ACC112 (cell line): ENCODE results near the gene VRTN.

Source experiments
- H2AFZ ChIP-seq: fragments of 200-600 bp; sonication (generic); one replicate; pipeline ENCODE4 v1.6.0; 2017; ENCODE audit warnings: antibody characterized with exemption, low read length; ENCODE audit not compliant: unreplicated experiment
- H3K27ac ChIP-seq: fragments of 200-600 bp; sonication (generic); 2 replicates; pipeline ENCODE4 v1.5.1; 2014; ENCODE audit warnings: low read depth, mild to moderate bottlenecking, antibody characterized with exemption, low read length, moderate library complexity
- H3K27me3 ChIP-seq: fragments of 200-600 bp; sonication (generic); 2 replicates; pipeline ENCODE4 v1.6.1; 2014; ENCODE audit warnings: mild to moderate bottlenecking, antibody characterized with exemption, low read length, moderate library complexity, mixed read lengths; ENCODE audit not compliant: insufficient read depth
- H3K36me3 ChIP-seq: fragments of 200-600 bp; sonication (generic); 2 replicates; pipeline ENCODE4 v1.6.1; 2016; ENCODE audit warnings: mild to moderate bottlenecking, antibody characterized with exemption, low read length, moderate library complexity, mixed read lengths; ENCODE audit not compliant: insufficient read depth
- H3K4me1 ChIP-seq: fragments of 200-600 bp; sonication (generic); one replicate; pipeline ENCODE4 v1.6.1; 2016; ENCODE audit warnings: low read length, mixed read lengths; ENCODE audit not compliant: insufficient read depth, unreplicated experiment, control insufficient read depth
- H3K4me3 ChIP-seq: fragments of 200-600 bp; sonication (generic); 2 replicates; pipeline ENCODE4 v1.5.1; 2014; ENCODE audit warnings: mild to moderate bottlenecking, low read depth, low read length
- H3K79me2 ChIP-seq: fragments of 200-600 bp; sonication (generic); one replicate; pipeline ENCODE4 v1.6.0; 2016; ENCODE audit warnings: low read length; ENCODE audit not compliant: control insufficient read depth, unreplicated experiment, insufficient read depth

Gene VRTN

GRCh38 chr14:74407021-74407800, 58.9 kb downstream of the VRTN start:
- Histone ChIP-seq H2AFZ (no peak overlapping the region), H3K27me3 (peaks cover 66% of the 10 kb centered on the region), H3K27ac (no peak overlapping the region), H3K79me2 (no peaks in the 10 kb centered on the region), H3K4me1 (no peaks in the 10 kb centered on the region), H3K36me3 (no peaks in the 10 kb centered on the region), H3K4me3 (no peak overlapping the region)

DNA sequence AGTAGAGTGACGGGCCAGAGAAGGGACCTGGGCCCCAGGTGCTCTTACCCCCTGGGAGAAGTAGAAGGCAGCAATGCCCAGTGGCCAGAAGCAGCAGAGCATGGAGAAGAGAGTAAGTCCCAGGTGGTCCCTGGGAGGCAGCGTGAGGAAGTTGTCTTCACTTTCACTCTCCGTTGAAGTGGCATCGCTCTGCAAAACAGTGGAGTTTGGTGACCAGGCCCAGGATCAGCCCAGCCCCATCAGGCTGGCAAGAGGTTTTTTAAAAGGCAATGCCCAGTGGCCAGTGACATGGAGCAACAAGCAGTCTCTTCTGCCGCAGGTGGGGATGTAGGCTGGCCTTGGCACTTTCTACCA, 59.5 kb downstream of the VRTN start:
- Histone ChIP-seq H3K27me3 (peaks cover 71% of the 10 kb centered on the region), H3K4me3 (no peak overlapping the region), H3K27ac (no peak overlapping the region), H3K4me1 (no peaks in the 10 kb centered on the region), H3K79me2 (no peaks in the 10 kb centered on the region), H2AFZ (no peak overlapping the region), H3K36me3 (no peaks in the 10 kb centered on the region)

GRCh38 chr14:74408870-74409269, 60.6 kb downstream of the VRTN start:
- H2AFZ ChIP-seq: no peak overlapping the region
- no peak overlapping the region for H3K27ac ChIP-seq
- H3K79me2 ChIP-seq: no peaks in the 10 kb centered on the region
- peaks cover 82% of the 10 kb centered on the region for H3K27me3 ChIP-seq
- no peaks in the 10 kb centered on the region for H3K4me1 ChIP-seq
- H3K36me3 ChIP-seq: no peaks in the 10 kb centered on the region
- H3K4me3 ChIP-seq: no peak overlapping the region

DNA sequence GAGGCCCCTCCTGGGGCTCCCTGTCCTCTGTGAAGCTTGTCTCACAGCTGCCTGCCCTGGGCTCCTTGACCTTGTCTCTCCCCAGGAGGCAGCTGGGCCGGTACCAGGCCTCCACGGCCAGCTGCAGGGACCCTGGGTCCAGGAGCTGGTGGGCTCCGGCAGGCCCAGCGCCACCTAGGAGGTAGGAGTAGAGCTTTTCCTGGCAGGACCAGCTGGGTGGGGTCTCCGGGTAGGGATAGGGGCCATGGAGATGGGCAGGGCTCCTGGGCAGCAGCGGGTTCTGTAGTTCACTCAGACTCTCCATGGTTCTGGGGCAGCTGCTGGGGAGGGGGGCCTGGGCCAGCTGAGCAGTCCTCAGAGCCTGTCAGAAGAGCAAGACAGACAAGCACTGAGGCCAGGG, 61.2 kb downstream of the VRTN start:
- H3K27ac ChIP-seq: no peak overlapping the region
- H3K27me3 ChIP-seq: peaks cover 84% of the 10 kb centered on the region
- H3K36me3 ChIP-seq: no peaks in the 10 kb centered on the region
- no peak overlapping the region for H2AFZ ChIP-seq
- no peak overlapping the region for H3K4me3 ChIP-seq
- H3K4me1 ChIP-seq: no peaks in the 10 kb centered on the region
- no peaks in the 10 kb centered on the region for H3K79me2 ChIP-seq
